Fibroblast of peridontal ligament (primary cell): Measurements from ENCODE around the gene ROCK2.
"Not testable (repeated sequence)": the region's sequence is repeated elsewhere in the genome, so short reads cannot be mapped to it uniquely, and the experiment has no call there.

Experiments
- DNase-seq: peaks from one replicate; pipeline ENCODE4 v3.0.0-alpha.2; 2010; ENCODE audit errors: extremely low read depth

The ROCK2 gene

GRCh38 chr2:11179196-11179595, 165.2 kb downstream of the ROCK2 start:
- DNase-seq, result no peak

GRCh38 chr2:11177871-11178690, 166.4 kb downstream of the ROCK2 start:
- peak; percentile 21 for DNase-seq

- peak; percentile 56 for DNase-seq
Measured at GRCh38 chr2:11175293-11175795, 169.1 kb downstream of the ROCK2 start.

- DNase-seq, result no peak
Measured at GRCh38 chr2:11174222-11174621, 170.2 kb downstream of the ROCK2 start.

- DNase-seq, result no peak
Measured at GRCh38 chr2:11169333-11169732, 175.1 kb downstream of the ROCK2 start.

- DNase-seq, result no peak
Measured at GRCh38 chr2:11168488-11168887, 175.9 kb downstream of the ROCK2 start.

- no peak for DNase-seq
Measured at GRCh38 chr2:11166476-11166875, 178.0 kb downstream of the ROCK2 start.

- DNase-seq, result not testable (repeated sequence)
Measured at GRCh38 chr2:11165046-11165445, 179.4 kb downstream of the ROCK2 start.

GRCh38 chr2:11163439-11164317, 180.8 kb downstream of the ROCK2 start:
- no peak for DNase-seq

GRCh38 chr2:11161747-11162146, 182.7 kb downstream of the ROCK2 start:
- DNase-seq, result no peak

- no peak for DNase-seq
Measured at GRCh38 chr2:11160731-11161455, 183.5 kb downstream of the ROCK2 start.

- DNase-seq, result no peak
Measured at GRCh38 chr2:11160256-11160655, 184.2 kb downstream of the ROCK2 start.

GRCh38 chr2:11159574-11160170, 184.8 kb downstream of the ROCK2 start:
- no peak for DNase-seq

- DNase-seq, result no peak
Measured at GRCh38 chr2:11158916-11159573, 185.4 kb downstream of the ROCK2 start.

- no peak for DNase-seq
Measured at GRCh38 chr2:11157731-11158130, 186.7 kb downstream of the ROCK2 start.

- no peak for DNase-seq
Measured at GRCh38 chr2:11157296-11157695, 187.1 kb downstream of the ROCK2 start.

- DNase-seq, result no peak
Measured at GRCh38 chr2:11156396-11157075, 187.9 kb downstream of the ROCK2 start.

GRCh38 chr2:11155381-11156035, 188.9 kb downstream of the ROCK2 start, which contains the start of gene SLC66A3:
SLC66A3 (plus strand) TSS chr2:11155467; CDS start chr2:11155547, 80 bp downstream.
- DNase-seq, result peak; percentile 79

GRCh38 chr2:11154923-11155380, 189.5 kb downstream of the ROCK2 start:
- DNase-seq, result peak; percentile 93
